Muscle of back (tissue), 11 donors: ENCODE data around the gene KIF2A. TPM values are rescaled to one million over a fixed set of nuclear protein-coding genes. Genes with fewer than 3 reads are reported as not detected.

Experiments used
- DNase-seq, 3 donors: peaks; one replicate each; pipeline versions ENCODE4 v3.0.0 to v3.0.0-alpha.2; 2013
- polyA plus RNA-seq, 10 donors: library from polyadenylated mRNA; unstranded; fragments of 120-200 nt; gene quantifications; one replicate each; pipeline ENCODE4 v1.2.1, GENCODE V29; 2013; ENCODE audit not compliant: insufficient read length in 10 of 10

KIF2A gene
- polyA plus RNA-seq, 10 donors, result 30.7 to 44.9 (median 37.6) TPM

GRCh38 chr5:62327138-62328053, 21.4 kb downstream of the KIF2A start:
- DNase-seq, result no peak

GRCh38 chr5:62328772-62329491, 22.9 kb downstream of the KIF2A start:
- no peak for DNase-seq

GRCh38 chr5:62330302-62330701, 24.3 kb downstream of the KIF2A start:
- DNase-seq, result no peak

DNA sequence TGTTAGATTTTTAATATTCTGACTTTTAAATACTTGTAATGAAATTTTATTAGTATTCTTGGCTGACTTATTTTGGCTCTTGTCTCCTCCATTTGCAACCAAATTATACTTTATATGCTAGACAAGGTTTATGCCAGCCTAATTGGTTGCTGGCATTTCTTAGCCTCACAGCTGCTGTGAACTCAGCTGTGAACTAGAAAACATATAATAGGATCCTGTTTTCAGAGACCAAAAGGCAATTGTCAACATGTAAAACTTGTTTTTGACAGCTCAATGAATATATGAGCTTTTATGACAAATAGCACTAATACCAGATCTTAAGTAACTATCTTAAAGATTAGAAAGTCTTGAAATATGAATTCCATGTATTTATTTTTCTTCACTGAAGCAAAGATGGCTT, 25.9 kb downstream of the KIF2A start:
- peak; percentile 31 to 53 (median 41) for DNase-seq

- DNase-seq, result no peak
Observed at GRCh38 chr5:62333250-62333794, 27.3 kb downstream of the KIF2A start.

GRCh38 chr5:62334082-62334481, 28.1 kb downstream of the KIF2A start:
- no peak for DNase-seq

DNA sequence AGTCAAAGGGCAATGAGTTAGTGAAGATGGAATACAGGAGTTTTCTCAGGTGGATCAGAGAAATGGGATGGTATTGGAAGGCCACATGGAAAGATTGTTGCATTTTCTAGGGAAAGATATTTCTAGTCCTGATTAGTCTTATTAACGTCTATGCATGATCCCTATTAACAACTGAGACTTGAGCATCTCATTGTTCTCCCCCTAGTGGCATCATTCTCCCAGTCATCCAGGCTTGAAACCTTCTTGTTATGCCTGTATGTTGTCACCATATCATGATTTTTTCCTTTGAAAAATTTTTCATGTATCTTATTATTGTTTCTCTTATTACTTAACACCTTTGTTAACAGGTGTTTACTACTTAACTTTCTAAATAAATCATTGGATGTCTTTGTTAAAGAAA, 34.4 kb downstream of the KIF2A start:
- no peak for DNase-seq

GRCh38 chr5:62340979-62341378, 35.0 kb downstream of the KIF2A start:
- DNase-seq, result no peak

DNA sequence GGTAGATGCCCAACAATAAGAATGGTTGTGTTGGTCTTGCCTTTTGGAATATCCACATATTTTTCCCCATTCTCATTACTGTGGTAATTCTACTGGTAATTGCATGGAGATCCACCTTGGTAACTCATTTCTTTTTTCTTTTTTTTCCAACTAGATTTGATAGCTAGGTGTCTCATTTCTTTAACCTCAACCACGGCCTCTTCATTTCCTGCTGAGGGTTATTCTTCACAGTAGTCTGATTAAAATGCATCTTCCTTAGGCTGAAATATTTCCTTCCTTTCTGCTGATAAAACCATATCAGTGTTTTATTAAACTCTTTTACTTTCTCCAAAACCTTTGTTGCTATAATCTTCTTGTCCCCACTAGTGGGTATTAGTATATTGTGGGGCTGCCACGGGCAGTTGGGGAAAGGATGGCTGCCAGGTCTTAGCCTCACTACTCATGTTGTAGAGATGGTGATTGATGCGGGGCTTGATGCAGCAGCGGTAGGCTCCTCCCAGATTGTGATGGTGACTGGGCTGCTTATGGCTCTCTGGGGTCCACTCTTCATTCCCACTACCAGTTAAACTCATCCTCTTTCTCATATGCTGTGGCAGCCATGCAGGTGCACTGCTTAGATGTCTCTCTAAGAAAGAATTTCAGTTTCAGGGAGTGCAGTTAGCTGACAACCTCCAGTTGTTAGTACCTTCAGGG, 35.9 kb downstream of the KIF2A start:
- DNase-seq, result no peak

GRCh38 chr5:62342476-62342837, 36.5 kb downstream of the KIF2A start:
- no peak for DNase-seq

GRCh38 chr5:62343428-62343827, 37.4 kb downstream of the KIF2A start:
- DNase-seq, result no peak

DNA sequence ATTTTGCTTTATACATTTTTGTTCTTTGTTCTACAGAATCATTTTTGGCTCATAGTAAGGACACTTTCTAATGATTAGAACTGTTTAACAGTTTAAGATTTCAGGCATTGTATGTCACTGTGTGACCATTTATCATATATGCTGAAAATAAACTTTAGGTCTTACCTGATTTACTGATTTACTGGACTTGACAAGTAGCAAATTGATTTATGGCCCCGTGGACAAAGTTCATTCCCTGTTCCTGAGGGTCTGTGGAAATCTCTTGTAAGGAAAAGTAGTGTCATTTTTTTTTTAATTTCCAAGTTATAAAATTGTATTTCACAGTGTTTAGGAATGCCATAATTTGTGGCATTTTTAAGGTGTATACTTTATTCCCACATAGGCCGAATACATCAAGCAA, 40.7 kb downstream of the KIF2A start:
- no peak for DNase-seq

GRCh38 chr5:62347928-62348327, 41.9 kb downstream of the KIF2A start:
- no peak for DNase-seq

DNA sequence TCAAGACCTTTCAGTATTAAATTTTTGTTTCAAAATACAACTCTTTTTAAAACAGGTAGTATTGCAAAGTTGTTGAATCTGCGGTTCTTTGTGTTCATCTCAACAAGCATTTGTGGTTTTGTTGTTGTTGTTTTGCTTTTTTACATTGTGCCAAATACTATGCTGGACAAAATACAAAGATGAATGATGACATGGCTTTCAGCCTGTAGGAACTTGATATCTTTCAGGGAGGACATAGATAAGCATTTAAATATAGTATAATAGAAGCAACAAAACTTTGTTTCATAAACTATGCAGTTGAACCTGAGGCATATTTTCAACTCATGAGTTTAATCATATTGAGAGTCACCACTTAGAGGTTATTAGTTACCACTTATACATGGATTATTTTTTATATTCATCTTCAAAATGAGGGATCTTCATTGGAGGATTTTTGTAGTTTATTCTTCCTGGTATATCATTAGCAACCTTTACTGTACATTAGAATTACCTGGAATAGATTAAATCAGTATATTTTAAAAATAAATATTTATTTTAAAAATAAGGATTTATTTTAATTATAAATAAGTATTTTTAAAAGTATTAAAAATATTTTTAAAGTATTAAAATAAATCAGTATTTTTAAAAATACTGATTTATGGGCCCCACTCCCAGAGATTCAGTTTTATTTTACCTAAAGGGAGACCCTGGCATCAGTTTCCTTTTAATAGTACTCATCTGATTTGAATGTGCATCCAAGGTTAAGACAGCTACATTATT, 42.9 kb downstream of the KIF2A start:
- no peak for DNase-seq

GRCh38 chr5:62354028-62354874, 48.2 kb downstream of the KIF2A start:
- DNase-seq, result peak; percentile 38 to 66 (median 44)

DNA sequence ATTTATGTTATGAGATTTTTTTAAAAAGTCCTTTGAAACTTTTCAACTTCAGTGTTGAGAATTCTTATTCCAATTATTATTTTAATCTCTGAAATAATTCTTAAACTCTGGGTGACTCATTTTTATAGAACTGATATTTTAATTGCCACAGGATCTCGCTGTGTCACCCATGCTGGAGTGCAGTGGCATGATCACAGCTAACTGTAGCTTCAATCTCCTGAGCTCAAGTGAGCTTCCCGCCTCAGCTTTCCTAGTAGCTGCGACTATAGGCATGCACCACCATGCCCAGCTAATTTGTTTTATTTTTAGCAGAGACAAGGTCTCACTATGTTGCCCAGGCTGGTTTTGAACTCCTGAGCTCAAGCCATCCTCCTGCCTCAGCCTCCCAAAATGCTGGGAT, 56.7 kb downstream of the KIF2A start:
- DNase-seq, result no peak

DNA sequence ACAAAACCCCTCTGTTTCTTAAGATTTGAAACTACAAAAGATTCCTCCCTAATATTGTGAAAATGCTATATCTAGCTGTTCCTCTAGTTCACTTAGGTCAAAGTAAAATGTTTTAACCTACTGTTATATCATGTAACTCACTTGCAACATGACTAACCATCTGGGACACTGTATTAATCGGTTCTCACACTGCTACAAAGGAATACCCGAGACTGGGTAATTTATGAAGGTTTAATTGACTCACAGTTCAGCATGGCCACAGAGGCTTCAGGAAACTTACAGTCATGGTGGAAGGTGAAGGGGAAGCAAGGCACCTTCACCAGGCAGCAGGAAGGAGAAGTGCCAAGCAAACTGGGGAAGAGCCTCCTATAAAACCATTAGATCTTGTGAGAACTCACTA, 63.0 kb downstream of the KIF2A start:
- no peak for DNase-seq

GRCh38 chr5:62371409-62371808, 65.4 kb downstream of the KIF2A start:
- DNase-seq, result no peak

DNA sequence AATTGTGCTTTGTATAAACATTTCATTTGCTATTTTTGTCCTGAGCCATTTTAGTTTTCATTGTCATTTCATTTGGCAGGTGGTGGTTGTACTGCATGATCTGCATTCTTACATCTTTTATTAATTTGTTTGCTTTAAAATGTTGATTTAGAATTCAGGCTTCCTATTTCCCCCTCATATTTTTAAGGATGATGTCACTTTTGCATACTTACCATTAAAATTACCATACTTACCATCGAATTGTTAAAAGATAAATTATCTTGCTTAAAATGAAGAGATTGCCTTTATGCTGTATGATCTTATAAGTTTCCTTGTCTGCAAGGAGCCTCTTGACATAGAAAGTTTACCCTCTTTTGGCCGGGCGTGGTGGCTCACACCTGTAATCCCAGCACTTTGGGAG, 66.6 kb downstream of the KIF2A start:
- no peak for DNase-seq

DNA sequence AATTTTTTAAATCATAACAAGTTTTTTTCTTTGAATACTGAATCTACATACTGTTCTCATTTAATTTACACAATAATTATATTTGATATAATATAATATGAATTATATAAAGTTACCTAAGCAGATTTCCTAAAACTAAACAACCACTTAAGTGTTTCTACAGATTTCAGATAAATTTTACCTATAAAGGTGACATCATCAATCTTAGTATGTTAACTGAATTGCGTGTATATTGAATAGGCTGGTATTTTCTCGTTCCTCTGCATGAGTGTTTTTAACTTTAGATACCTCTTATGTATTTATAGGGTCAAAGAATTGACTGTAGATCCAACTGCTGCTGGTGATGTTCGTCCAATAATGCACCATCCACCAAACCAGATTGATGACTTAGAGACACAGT, 67.4 kb downstream of the KIF2A start:
- DNase-seq, result no peak

DNA sequence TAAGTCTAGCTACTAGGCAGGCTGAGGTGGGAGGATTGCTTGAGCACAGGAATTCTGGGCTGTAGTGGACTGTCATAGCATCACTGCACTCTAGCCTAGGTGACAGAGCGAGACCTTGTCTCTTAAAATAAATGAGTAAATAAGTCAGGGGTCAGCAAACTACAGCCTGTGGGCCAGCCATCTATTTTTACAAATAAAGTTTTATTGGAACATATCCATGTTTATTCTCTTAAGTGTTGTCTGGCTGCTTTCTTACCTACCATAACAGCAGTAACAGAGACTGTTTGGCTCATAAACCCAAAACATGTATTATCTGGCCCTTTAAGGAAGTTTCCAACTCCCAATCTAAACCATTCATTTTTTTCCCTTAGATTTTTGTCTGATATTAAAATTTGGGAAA, 68.1 kb downstream of the KIF2A start:
- DNase-seq, result no peak
